ENCODE measurements around the gene PNKD. TPM values are rescaled to one million over a fixed set of nuclear protein-coding genes. Genes with fewer than 3 reads are reported as not detected.

Gene PNKD
- total RNA-seq, 2 experiments from 2014 or later: 30.1 to 31.8 TPM

- peak; percentile 75 for DNase-seq
- Mint-ChIP-seq H3K4me1 (peaks cover 39% of the 10 kb centered on the region), H3K9me3 (no peaks in the 10 kb centered on the region), H3K4me3 (no peak overlapping the region), H3K27me3 (no peaks in the 10 kb centered on the region), H3K27ac (peak overlapping the region; percentile 83), H3K36me3 (ENCODE audit: low read depth) (peaks cover 49% of the 10 kb centered on the region)
- CTCF ChIA-PET: interaction anchor here (0.6 to 3.3 kb wide), 25 partner anchors 10 to 975 kb away, joined by 3 to 24 read pairs (median 8); partner anchors contain the start of genes AAMP, ARPC2, CXCR1 and PNKD
- POLR2A ChIA-PET: interaction anchor here (0.9 to 6.1 kb wide), 15 partner anchors 12 to 110 kb away, joined by 3 to 46 read pairs (median 3); partner anchors contain the start of genes AAMP, ARPC2, CXCR1 and PNKD
Measured at GRCh38 chr2:218257390-218257981, 12.8 kb upstream of the PNKD start.

DNA sequence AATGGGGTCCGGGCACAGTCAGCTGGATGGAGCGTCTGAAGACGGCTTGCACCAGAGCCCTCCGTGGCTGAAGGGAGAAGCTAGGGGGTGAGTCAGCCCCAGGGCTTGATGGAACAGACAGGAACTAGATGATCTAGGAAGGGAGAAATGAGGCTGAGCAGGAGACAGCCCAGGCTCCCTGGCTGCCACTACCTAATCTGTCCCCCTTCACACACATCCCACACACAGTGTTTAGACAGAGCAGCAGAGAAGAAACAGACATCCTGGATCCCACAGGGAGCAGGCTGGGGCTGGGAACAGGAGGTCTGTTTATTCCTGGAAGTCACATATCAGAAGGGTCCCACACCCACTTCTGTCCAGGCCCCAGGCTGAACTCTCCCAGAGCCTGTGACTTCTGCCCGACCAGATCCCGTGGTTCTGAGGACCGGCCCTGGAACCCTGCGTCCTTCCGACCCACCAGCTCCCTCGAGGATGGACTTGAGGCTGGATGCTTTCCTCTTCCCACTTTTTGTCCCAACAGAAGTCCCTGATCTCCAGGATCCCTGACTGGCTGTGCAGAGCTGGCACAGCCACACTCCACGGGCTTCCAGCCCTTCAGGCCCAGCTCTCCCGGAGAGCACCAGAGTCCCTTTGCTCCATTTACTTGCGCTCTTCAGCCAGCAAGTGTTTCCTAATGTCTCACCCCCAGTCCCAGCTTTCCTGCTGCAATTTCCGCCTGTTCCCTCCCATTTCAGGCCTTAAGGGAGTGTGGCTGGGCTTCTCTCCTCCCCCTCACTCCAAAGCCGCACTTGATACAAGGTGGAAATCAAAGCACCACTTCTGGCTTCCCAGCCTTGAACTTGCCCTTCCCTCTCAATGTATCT is 11.0 kb upstream of the PNKD start:
- H3K9me3 Mint-ChIP-seq: no peaks in the 10 kb centered on the region
- H3K4me3 Mint-ChIP-seq: no peak overlapping the region
- peak overlapping the region; percentile 59 for H3K27ac Mint-ChIP-seq
- peaks cover 44% of the 10 kb centered on the region for H3K4me1 Mint-ChIP-seq
- POLR2A ChIA-PET: interaction anchor here (0.8 to 4.1 kb wide), 4 partner anchors 11 to 39 kb away, joined by 3 to 32 read pairs (median 9); partner anchors contain the start of genes AAMP and PNKD
- no peak for DNase-seq
- H3K27me3 Mint-ChIP-seq: no peaks in the 10 kb centered on the region
- CTCF ChIA-PET: interaction anchor here (1.1 to 3.3 kb wide), 3 partner anchors 8 to 78 kb away, joined by 3 to 24 read pairs (median 6); no protein-coding TSS in a partner anchor
- peaks cover 31% of the 10 kb centered on the region for H3K36me3 Mint-ChIP-seq (ENCODE audit: low read depth)

GRCh38 chr2:218260166-218260565 is 10.2 kb upstream of the PNKD start:
- Mint-ChIP-seq H3K27ac (no peak overlapping the region), H3K4me3 (no peak overlapping the region), H3K4me1 (peaks cover 43% of the 10 kb centered on the region), H3K36me3 (ENCODE audit: low read depth) (peaks cover 26% of the 10 kb centered on the region), H3K9me3 (no peaks in the 10 kb centered on the region), H3K27me3 (no peaks in the 10 kb centered on the region)
- DNase-seq: no peak
- POLR2A ChIA-PET: interaction anchor here (0.6 to 1.5 kb wide), 3 partner anchors 10 to 511 kb away, joined by 3 to 4 read pairs (median 3); partner anchors contain the start of genes AAMP and PNKD
- CTCF ChIA-PET: no interaction called here

DNA sequence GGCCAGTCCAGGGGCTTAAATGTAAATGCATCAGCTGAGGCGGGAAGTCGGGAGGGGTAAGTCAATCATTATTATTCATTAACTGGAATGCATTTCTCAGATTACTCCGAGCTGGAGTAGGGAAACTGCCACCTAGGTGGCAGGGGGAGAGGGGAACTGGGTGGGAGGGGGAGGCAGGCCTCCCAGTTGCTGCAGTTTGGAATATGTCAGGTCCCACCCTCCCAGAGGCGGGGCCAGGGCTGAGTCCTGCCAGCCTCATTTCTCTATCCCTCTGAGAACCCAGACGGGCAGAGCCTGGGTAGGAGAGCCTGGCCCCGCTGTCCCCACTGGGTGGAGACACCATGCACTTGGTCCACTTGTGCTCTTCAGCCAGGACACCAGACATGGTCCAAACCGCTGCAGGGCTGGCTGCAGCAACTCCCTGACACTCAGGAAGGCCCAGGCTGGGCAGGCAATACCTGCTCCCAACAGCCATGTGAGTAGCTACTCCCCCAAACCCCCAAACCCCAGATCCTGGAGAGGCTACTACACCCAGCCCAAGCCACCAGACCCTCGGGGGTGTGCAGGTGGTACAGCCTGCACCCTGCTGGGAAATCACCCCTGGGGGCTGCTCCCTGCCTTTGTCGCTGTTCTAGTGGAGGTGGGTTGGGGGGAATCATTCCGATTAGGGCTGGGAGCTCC is 9.4 kb upstream of the PNKD start, which contains the start of gene GPBAR1:
Gene GPBAR1 (plus strand): TSS at position 274 of the 681 bp plus-strand sequence. CDS start 1,710 bp downstream, outside the sequence.
- peaks cover 42% of the 10 kb centered on the region for H3K4me1 Mint-ChIP-seq
- DNase-seq: no peak
- peaks cover 23% of the 10 kb centered on the region for H3K36me3 Mint-ChIP-seq (ENCODE audit: low read depth)
- no peaks in the 10 kb centered on the region for H3K9me3 Mint-ChIP-seq
- H3K4me3 Mint-ChIP-seq: no peak within 1 kb of the TSS
- H3K27me3 Mint-ChIP-seq: no peaks in the 10 kb centered on the region
- ChIA-PET POLR2A (interaction anchor here (0.6 to 1.5 kb wide), 3 partner anchors 9 to 512 kb away, joined by 3 to 5 read pairs (median 4); partner anchors contain the start of genes AAMP and PNKD), CTCF (interaction anchor here (0.6 kb wide), 1 partner anchor 28 kb away, joined by 3 read pairs; no protein-coding TSS in a partner anchor)
- peak within 1 kb of the TSS; percentile 59 for H3K27ac Mint-ChIP-seq

- H3K27me3 Mint-ChIP-seq: no peaks in the 10 kb centered on the region
- ChIA-PET POLR2A (interaction anchor here (0.8 to 1.5 kb wide), 3 partner anchors 8 to 32 kb away, joined by 3 to 5 read pairs (median 3); partner anchors contain the start of genes AAMP and PNKD), CTCF (interaction anchor here (0.6 kb wide), 1 partner anchor 29 kb away, joined by 3 read pairs; no protein-coding TSS in a partner anchor)
Measured at GRCh38 chr2:218261423-218262236, 8.7 kb upstream of the PNKD start.

GRCh38 chr2:218262237-218262600 is 8.1 kb upstream of the PNKD start:
- no peak for DNase-seq
- Mint-ChIP-seq H3K36me3 (ENCODE audit: low read depth) (peaks cover 19% of the 10 kb centered on the region), H3K9me3 (no peaks in the 10 kb centered on the region), H3K4me1 (peaks cover 36% of the 10 kb centered on the region), H3K27ac (no peak overlapping the region), H3K4me3 (no peak overlapping the region), H3K27me3 (no peaks in the 10 kb centered on the region)
- ChIA-PET POLR2A (interaction anchor here (0.8 to 1.3 kb wide), 2 partner anchors 24 to 32 kb away, joined by 3 to 5 read pairs; no protein-coding TSS in a partner anchor), CTCF (no interaction called here)

More at GRCh38 chr2:218261423-218262236, 8.7 kb upstream of the PNKD start:
- no peak overlapping the region for H3K4me3 Mint-ChIP-seq
- H3K4me1 Mint-ChIP-seq: peaks cover 39% of the 10 kb centered on the region
- no peak overlapping the region for H3K27ac Mint-ChIP-seq
- no peak for DNase-seq
- peaks cover 19% of the 10 kb centered on the region for H3K36me3 Mint-ChIP-seq (ENCODE audit: low read depth)
- H3K9me3 Mint-ChIP-seq: no peaks in the 10 kb centered on the region

DNA sequence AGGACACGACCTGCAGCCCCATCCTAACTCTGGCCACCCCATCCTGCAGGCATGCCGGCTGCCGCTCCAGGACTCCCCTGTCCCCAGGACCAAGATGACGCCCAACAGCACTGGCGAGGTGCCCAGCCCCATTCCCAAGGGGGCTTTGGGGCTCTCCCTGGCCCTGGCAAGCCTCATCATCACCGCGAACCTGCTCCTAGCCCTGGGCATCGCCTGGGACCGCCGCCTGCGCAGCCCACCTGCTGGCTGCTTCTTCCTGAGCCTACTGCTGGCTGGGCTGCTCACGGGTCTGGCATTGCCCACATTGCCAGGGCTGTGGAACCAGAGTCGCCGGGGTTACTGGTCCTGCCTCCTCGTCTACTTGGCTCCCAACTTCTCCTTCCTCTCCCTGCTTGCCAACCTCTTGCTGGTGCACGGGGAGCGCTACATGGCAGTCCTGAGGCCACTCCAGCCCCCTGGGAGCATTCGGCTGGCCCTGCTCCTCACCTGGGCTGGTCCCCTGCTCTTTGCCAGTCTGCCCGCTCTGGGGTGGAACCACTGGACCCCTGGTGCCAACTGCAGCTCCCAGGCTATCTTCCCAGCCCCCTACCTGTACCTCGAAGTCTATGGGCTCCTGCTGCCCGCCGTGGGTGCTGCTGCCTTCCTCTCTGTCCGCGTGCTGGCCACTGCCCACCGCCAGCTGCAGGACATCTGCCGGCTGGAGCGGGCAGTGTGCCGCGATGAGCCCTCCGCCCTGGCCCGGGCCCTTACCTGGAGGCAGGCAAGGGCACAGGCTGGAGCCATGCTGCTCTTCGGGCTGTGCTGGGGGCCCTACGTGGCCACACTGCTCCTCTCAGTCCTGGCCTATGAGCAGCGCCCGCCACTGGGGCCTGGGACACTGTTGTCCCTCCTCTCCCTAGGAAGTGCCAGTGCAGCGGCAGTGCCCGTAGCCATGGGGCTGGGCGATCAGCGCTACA is 7.4 kb upstream of the PNKD start:
- Mint-ChIP-seq H3K36me3 (ENCODE audit: low read depth) (peaks cover 15% of the 10 kb centered on the region), H3K27ac (no peak overlapping the region), H3K4me3 (no peak overlapping the region), H3K27me3 (no peaks in the 10 kb centered on the region), H3K9me3 (no peaks in the 10 kb centered on the region), H3K4me1 (peaks cover 35% of the 10 kb centered on the region)
- no peak for DNase-seq
- ChIA-PET POLR2A (interaction anchor here (1.0 kb wide), 1 partner anchor 46 kb away, joined by 3 read pairs; no protein-coding TSS in a partner anchor), CTCF (no interaction called here)

GRCh38 chr2:218263817-218264641 is 6.3 kb upstream of the PNKD start:
- H3K36me3 Mint-ChIP-seq (ENCODE audit: low read depth): peaks cover 15% of the 10 kb centered on the region
- H3K4me3 Mint-ChIP-seq: no peak overlapping the region
- H3K27ac Mint-ChIP-seq: peak overlapping the region; percentile 26
- H3K4me1 Mint-ChIP-seq: peaks cover 30% of the 10 kb centered on the region
- CTCF ChIA-PET: interaction anchor here (0.6 kb wide), 1 partner anchor 30 kb away, joined by 3 read pairs; no protein-coding TSS in a partner anchor
- H3K9me3 Mint-ChIP-seq: no peaks in the 10 kb centered on the region
- no peak for DNase-seq
- H3K27me3 Mint-ChIP-seq: no peaks in the 10 kb centered on the region
- POLR2A ChIA-PET: interaction anchor here (1.0 kb wide), 1 partner anchor 48 kb away, joined by 3 read pairs; no protein-coding TSS in a partner anchor

- Mint-ChIP-seq H3K36me3 (ENCODE audit: low read depth) (peaks cover 19% of the 10 kb centered on the region), H3K27me3 (no peaks in the 10 kb centered on the region), H3K27ac (peak overlapping the region; percentile 26), H3K4me1 (peaks cover 31% of the 10 kb centered on the region), H3K9me3 (no peaks in the 10 kb centered on the region), H3K4me3 (no peak overlapping the region)
- CTCF ChIA-PET: no interaction called here
- POLR2A ChIA-PET: no interaction called here
- DNase-seq: no peak
Measured at GRCh38 chr2:218264773-218265561, 5.4 kb upstream of the PNKD start.

DNA sequence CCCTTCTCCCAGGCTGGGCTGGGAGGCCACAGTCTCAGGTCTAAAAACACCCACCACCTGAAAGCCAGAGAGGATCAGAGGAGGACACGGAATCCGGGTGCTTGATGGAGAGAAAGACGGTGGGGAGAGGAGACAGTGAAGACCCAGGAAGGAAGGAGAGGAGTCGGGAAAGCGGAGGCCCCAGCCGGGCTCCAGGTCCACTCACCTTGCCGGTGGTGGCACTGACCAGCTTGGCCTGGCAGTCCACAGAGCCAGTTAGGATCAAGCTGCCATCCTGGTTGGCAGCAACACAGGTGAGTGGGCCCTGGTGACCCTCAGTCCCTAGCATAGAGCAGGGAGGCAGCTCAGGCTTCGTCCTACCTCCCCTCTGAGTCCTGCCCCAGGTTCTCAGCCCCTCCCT is 4.7 kb upstream of the PNKD start:
- no peak overlapping the region for H3K4me3 Mint-ChIP-seq
- H3K9me3 Mint-ChIP-seq: no peaks in the 10 kb centered on the region
- peak overlapping the region; percentile 16 for H3K27ac Mint-ChIP-seq
- H3K36me3 Mint-ChIP-seq (ENCODE audit: low read depth): peaks cover 19% of the 10 kb centered on the region
- POLR2A ChIA-PET: no interaction called here
- H3K4me1 Mint-ChIP-seq: peaks cover 34% of the 10 kb centered on the region
- CTCF ChIA-PET: interaction anchor here (3.4 kb wide), 1 partner anchor 9 kb away, joined by 17 read pairs; no protein-coding TSS in a partner anchor
- no peak for DNase-seq
- no peaks in the 10 kb centered on the region for H3K27me3 Mint-ChIP-seq
